Transverse colon (tissue), 4 donors: ENCODE data around the gene ZNF580. TPM values are rescaled to one million over a fixed set of nuclear protein-coding genes. Genes with fewer than 3 reads are reported as not detected.

Source experiments
- DNase-seq: peaks from one replicate; pipeline ENCODE4 v3.0.0-alpha.2; 2019
- H3K27ac ChIP-seq, 4 donors: fragments of 200-600 bp; sonication (generic); 2 replicates each; pipeline ENCODE4 v1.5.1; 2016 to 2018; ENCODE audit warnings: inconsistent platforms in 4 of 4
- H3K27me3 ChIP-seq: fragments of 200-600 bp; sonication (generic); 2 replicates; pipeline ENCODE4 v1.5.1; 2017; ENCODE audit warnings: inconsistent platforms
- H3K36me3 ChIP-seq, 4 donors: fragments of 200-600 bp; sonication (generic); 2 replicates each; pipeline ENCODE4 v1.5.1; 2017 to 2019; ENCODE audit warnings: inconsistent platforms in 4 of 4
- H3K4me1 ChIP-seq, 4 donors: fragments of 200-600 bp; sonication (generic); 2 replicates each; pipeline ENCODE4 v1.5.1; 2017 to 2020; ENCODE audit warnings: inconsistent platforms in 4 of 4
- H3K4me3 ChIP-seq, 4 donors: fragments of 200-600 bp; sonication (generic); 1 replicate in 1 of 4; 2 replicates in 3 of 4; pipeline versions ENCODE4 v1.5.1 to v1.6.1; 2017 to 2019; ENCODE audit warnings: inconsistent platforms in 4 of 4
- H3K9me3 ChIP-seq, 2 donors: fragments of 200-600 bp; sonication (generic); 2 replicates each; pipeline ENCODE4 v1.5.1; 2017 to 2019; ENCODE audit warnings: inconsistent platforms in 2 of 2
- CTCF ChIP-seq, 5 experiments: fragments of 200-600 bp in 3 of 5; fragments of 450-650 bp in 2 of 5; sonication (generic) in 3 of 5; IDR thresholded peaks; 1 replicate in 2 of 5; 2 replicates in 3 of 5; pipeline ENCODE4 v1.5.1; 2016 to 2017; ENCODE audit warnings: antibody characterized with exemption in 5 of 5, inconsistent platforms in 3 of 5, mild to moderate bottlenecking in 2 of 5, moderate library complexity in 1 of 5
- EP300 ChIP-seq: sonication (generic); formaldehyde crosslinking; IDR thresholded peaks from one replicate; pipeline ENCODE4 v1.6.1; 2017; ENCODE audit warnings: antibody characterized with exemption, low read depth
- POLR2A ChIP-seq: fragments of 450-650 bp; IDR thresholded peaks from one replicate; pipeline ENCODE4 v1.6.1; 2016; ENCODE audit warnings: antibody characterized with exemption, mild to moderate bottlenecking, moderate library complexity
- POLR2AphosphoS5 ChIP-seq, 3 donors: sonication (generic); formaldehyde crosslinking; IDR thresholded peaks; one replicate each; pipeline ENCODE4 v1.6.1; 2016; ENCODE audit warnings: antibody characterized with exemption in 3 of 3
- WGBS, 2 donors: methylation state at CpG; one replicate each; pipeline ENCODE4 v1.1.5; 2018; ENCODE audit warnings: low coverage in 1 of 2; 5-methylcytosine and 5-hydroxymethylcytosine counted together
- in situ Hi-C, 4 donors: fragments of 200-750 bp; cut with MboI; loops; one replicate each; pipeline versions ENCODE4 v1.15.0 to v1.15.1; 2017; ENCODE audit warnings: low sequenced_read_pairs in 3 of 4, low pct_ligation_motif_present in 1 of 4, low pct_unique_long_range_greater_than_20kb in 1 of 4
- intact Hi-C: fragments of 100-400 bp; cut with DNase I; formaldehyde crosslinking; loops from one replicate; pipeline ENCODE4 v1.15.1; 2023; ENCODE audit warnings: low total_unique reads
- total RNA-seq, 4 donors: library from RNA; depleted of rRNA; stranded (reverse); fragments of >200 nt; gene quantifications; one replicate each; pipeline ENCODE4 v1.1.0, GENCODE V29; 2016

ZNF580 gene
- total RNA-seq, 4 donors from 2014 or later, result 15.2 to 154 (median 25.7) TPM

- H3K9me3 ChIP-seq, result no peaks in the 10 kb centered on the region
- WGBS, 2 donors, result 91% methylated on average over 31 of the region's 31 CpGs; no CpG with 5 or more reads in 1 of the 2 donors
- TF ChIP-seq POLR2AphosphoS5 (IDR thresholded peaks at IDR 0.05) (no peak), POLR2A (no peak), EP300 (no peak), CTCF (IDR thresholded peaks at IDR 0.05) (no peak)
- DNase-seq, result no peak
- H3K4me1 ChIP-seq, result peaks cover 12 to 35% (median 32%) of the 10 kb centered on the region in 4 donors
- H3K4me3 ChIP-seq, result no peak overlapping the region
- H3K36me3 ChIP-seq, result peaks cover 0 to 47% (median 14%) of the 10 kb centered on the region in 4 donors
- no peak overlapping the region for H3K27ac ChIP-seq
- intact Hi-C loops (no loop called here), in situ Hi-C loops (no loop called here)
- no peaks in the 10 kb centered on the region for H3K27me3 ChIP-seq
These were observed 50.2 kb downstream of the ZNF580 start for GRCh38 chr19:55690769-55691545.

- Histone ChIP-seq H3K4me3 (no peak overlapping the region), H3K27ac (no peak overlapping the region), H3K4me1 (peaks cover 12 to 27% (median 23%) of the 10 kb centered on the region in 4 donors), H3K27me3 (no peaks in the 10 kb centered on the region), H3K9me3 (no peaks in the 10 kb centered on the region), H3K36me3 (peaks cover 0 to 47% (median 18%) of the 10 kb centered on the region in 4 donors)
- TF ChIP-seq EP300, result no peak
- TF ChIP-seq POLR2A, result no peak
- no peak for TF ChIP-seq POLR2AphosphoS5 (IDR thresholded peaks at IDR 0.05)
- no peak for TF ChIP-seq CTCF (IDR thresholded peaks at IDR 0.05)
- in situ Hi-C loops, result no loop called here
- intact Hi-C loops, result no loop called here
- no peak for DNase-seq
- WGBS, 2 donors, result 68 to 95% methylated on average over 5 to 29 of the region's 31 CpGs
These were observed 51.0 kb downstream of the ZNF580 start for GRCh38 chr19:55691561-55692481.

GRCh38 chr19:55692681-55693081, 51.9 kb downstream of the ZNF580 start:
- H3K4me1 ChIP-seq, result peaks cover 8 to 18% (median 15%) of the 10 kb centered on the region in 4 donors
- 90 to 95% methylated on average over 8 to 19 of the region's 19 CpGs for WGBS, 2 donors
- in situ Hi-C loops, result no loop called here

More at GRCh38 chr19:55692681-55693081, 51.9 kb downstream of the ZNF580 start:
- Histone ChIP-seq H3K36me3 (peaks cover 0 to 47% (median 19%) of the 10 kb centered on the region in 4 donors), H3K27ac (no peak overlapping the region), H3K9me3 (no peaks in the 10 kb centered on the region), H3K4me3 (no peak overlapping the region), H3K27me3 (no peaks in the 10 kb centered on the region)
- TF ChIP-seq CTCF (IDR thresholded peaks at IDR 0.05) (no peak), POLR2A (no peak), EP300 (no peak), POLR2AphosphoS5 (IDR thresholded peaks at IDR 0.05) (no peak)
- DNase-seq, result no peak
- intact Hi-C loops, result no loop called here

Other genes with a start within 250 kb of the ZNF580 start
- gene UBE2S, start 233.2 kb upstream of the ZNF580 start, total RNA-seq, result 10 to 100 TPM; 12.4 to 40.8 (median 18.1) TPM
- under 1 TPM in 1 of 4 donors, not detected in 3; 0.75 TPM for gene SHISA7, start 197.7 kb upstream of the ZNF580 start, total RNA-seq
- gene ISOC2, start 179.4 kb upstream of the ZNF580 start, total RNA-seq, result 100 to 1,000 TPM in 2 of 4 donors, 10 to 100 TPM in 2; 71.1 to 142 (median 97.6) TPM
- gene C19orf85, start 176.3 kb upstream of the ZNF580 start, total RNA-seq, result not detected
- gene ZNF628, start 164.4 kb upstream of the ZNF580 start, total RNA-seq, result 1 to 10 TPM; 5.9 to 7.6 (median 6.4) TPM
- gene NAT14, start 155.8 kb upstream of the ZNF580 start, total RNA-seq, result 1 to 10 TPM in 2 of 4 donors, not detected in 2; 2.1 to 2.7 TPM
- gene SSC5D, start 152.6 kb upstream of the ZNF580 start, total RNA-seq, result 10 to 100 TPM in 2 of 4 donors, 1 to 10 TPM in 2; 3.4 to 41.2 (median 11.1) TPM
- gene SBK2, start 103.9 kb upstream of the ZNF580 start, total RNA-seq, result not detected
- gene SBK3, start 95.5 kb upstream of the ZNF580 start, total RNA-seq, result not detected
- gene ZNF579, start 60.2 kb upstream of the ZNF580 start, total RNA-seq, result 1 to 10 TPM; 2.0 to 5.6 (median 2.9) TPM
- 100 to 1,000 TPM in 1 of 4 donors, 10 to 100 TPM in 1, 1 to 10 TPM in 2; 8.5 to 137 (median 18.3) TPM for gene FIZ1, start 41.5 kb upstream of the ZNF580 start, total RNA-seq
- 10 to 100 TPM; 17.7 to 51.1 (median 37.9) TPM for gene ZNF524, start 40.7 kb upstream of the ZNF580 start, total RNA-seq
- gene ZNF865, start 35.4 kb upstream of the ZNF580 start, total RNA-seq, result 10 to 100 TPM in 2 of 4 donors, 1 to 10 TPM in 2; 8.3 to 50.1 (median 13.4) TPM
- 10 to 100 TPM; 11.1 to 27.7 (median 14.5) TPM for gene ZNF784, start 16.4 kb upstream of the ZNF580 start, total RNA-seq
- gene ZNF581, start 2.6 kb downstream of the ZNF580 start, total RNA-seq, result 10 to 100 TPM in 2 of 4 donors, 1 to 10 TPM in 2; 4.1 to 19.7 (median 10.0) TPM
- 10 to 100 TPM in 2 of 4 donors, 1 to 10 TPM in 2; 3.7 to 15.1 (median 8.4) TPM for gene CCDC106, start 7.2 kb downstream of the ZNF580 start, total RNA-seq
- gene U2AF2, start 14.0 kb downstream of the ZNF580 start, total RNA-seq, result 100 to 1,000 TPM; 112 to 185 (median 130) TPM
- 100 to 1,000 TPM; 121 to 242 (median 185) TPM for gene EPN1, start 34.2 kb downstream of the ZNF580 start, total RNA-seq
- not detected for gene NLRP9, start 97.4 kb downstream of the ZNF580 start, total RNA-seq
- gene RFPL4A, start 118.1 kb downstream of the ZNF580 start, total RNA-seq, result not detected
- gene RFPL4AL1, start 128.1 kb downstream of the ZNF580 start, total RNA-seq, result not detected
- gene NLRP11, start 191.0 kb downstream of the ZNF580 start, total RNA-seq, result not detected
- not detected for gene NLRP4, start 195.5 kb downstream of the ZNF580 start, total RNA-seq